Left lobe of liver (tissue), 2 donors: Measurements from ENCODE around the gene KLK6. TPM values are rescaled to one million over a fixed set of nuclear protein-coding genes. Genes with fewer than 3 reads are reported as not detected.

Experiments
- ATAC-seq: fragments of 200-7000 bp; cut with Tn5 transposase; one replicate; pipeline ENCODE4 v1.9.1; 2020; ENCODE audit warnings: mild to moderate bottlenecking, moderate library complexity
- DNase-seq: peaks from one replicate; pipeline ENCODE4 v3.0.0-alpha.2; 2020; ENCODE audit warnings: low spot score
- total RNA-seq: library from RNA; stranded (reverse); gene quantifications from one replicate; pipeline ENCODE4 v1.2.1, GENCODE V29; 2021
- donor health status: DM: no; HTN: no; CAD: no; lungs with moderate emphysema.
- donor health status: DM: no; HTN: yes; CAD: no.

KLK6 gene
- total RNA-seq = not detected

DNA sequence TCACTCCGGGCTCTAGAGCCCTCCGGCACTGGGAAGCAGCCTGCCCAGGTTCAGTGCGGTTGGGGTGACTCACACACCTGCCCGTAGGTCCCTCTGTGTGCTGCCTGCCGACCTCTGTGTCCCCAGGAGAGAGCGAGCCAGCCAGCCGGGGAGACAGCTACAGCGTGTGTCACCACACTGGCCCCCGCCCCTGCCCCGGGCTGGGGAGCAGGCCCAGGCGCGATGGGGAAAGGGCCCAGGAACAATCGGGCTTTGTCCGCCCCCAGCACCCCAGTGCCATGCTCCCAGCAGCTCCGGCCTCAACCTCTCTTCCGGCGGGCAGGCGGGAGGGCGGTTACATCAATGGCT lies at the start of gene KLK6:
TSS of gene KLK6 (minus strand) at position 179 of the 348 bp plus-strand sequence. CDS start 1,487 bp downstream, outside the sequence.
- DNase-seq (no peak), ATAC-seq (no peak)

DNA sequence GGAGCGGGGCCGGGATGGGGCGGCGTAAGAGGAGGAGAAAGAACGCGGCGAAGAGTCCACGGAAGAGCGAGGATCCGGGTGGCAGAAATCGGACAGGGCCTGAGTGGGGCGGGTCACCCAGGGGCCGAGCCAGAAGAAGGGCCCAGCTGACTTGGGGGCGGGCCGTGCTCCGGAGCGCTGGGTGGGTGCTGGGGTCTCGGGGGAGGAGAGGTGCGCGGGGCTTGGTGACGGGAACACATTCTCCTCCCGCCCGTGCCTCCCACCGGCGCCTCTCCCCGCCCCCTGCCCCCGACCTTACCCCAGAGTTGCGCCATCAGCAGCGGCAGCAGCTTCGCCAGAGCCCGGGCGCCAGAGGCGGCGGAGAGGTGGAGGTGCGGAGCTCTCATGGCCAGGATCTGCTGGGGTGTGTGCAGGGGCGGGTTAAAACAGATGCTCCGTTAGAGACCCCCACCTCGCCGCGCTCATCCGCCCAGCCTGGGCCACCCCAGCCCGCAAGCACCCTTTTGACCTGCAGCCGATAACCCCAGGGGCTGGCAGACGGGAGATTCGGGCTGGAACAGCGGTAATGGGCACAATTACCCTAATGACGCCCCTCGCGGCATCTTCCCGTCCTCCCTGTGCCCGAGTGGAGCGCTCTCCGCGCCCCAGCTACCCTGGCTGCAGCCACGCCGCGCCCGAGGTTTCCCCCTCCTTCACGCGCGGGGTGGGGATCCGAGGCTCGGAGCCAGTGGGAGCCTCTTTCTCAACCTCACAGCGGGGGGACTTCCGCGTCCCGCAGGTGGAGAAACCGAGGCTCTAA lies 49.6 kb upstream of the KLK6 start:
- ATAC-seq = peak; percentile 37

DNA sequence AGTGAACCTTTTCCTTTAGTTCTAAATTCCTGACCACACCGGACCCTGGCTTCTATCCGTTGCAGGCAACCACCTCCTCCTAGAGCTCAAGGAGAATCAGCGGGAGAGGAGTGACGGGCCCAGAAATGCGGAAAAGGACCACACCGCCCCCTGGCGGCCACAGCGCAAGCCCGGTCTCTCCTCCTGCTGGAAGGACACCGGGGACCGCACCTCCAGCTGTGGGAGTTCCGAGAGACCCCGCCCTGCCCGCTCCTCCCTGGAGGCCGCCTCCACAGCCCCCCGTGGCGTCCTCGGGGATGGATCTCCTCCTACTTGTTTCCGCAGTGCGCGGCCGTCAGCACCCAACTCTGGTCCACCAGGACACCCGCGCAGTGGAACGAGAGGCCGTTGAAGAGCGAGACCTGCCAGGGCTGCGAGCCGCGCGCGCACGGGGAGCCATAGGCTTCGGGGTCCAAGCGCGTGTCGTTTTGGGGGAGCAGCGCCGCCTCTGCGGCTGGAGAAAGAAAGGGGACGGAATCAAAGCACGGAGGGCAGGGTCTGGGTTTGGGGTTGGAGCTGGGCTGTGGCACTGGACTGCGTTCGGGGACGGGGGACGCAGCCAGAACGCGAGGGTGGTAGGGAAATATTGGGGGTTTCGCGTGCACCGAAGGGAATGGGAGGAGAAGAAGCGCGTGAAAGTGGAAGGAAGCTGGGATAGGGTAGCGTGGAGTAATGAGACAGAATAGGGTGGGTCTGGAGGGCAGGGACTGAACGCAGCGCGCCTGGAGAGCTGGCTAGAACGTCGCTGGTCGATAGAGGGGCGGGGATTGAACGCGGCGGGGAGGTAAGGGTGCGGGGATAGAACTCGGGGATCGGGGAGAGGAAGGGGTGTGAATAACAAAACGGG lies 47.6 kb upstream of the KLK6 start:
- ATAC-seq (peak; percentile 69), DNase-seq (peak; percentile 55)

More for the DNA sequence above, 49.6 kb upstream of the KLK6 start:
- DNase-seq = no peak

DNA sequence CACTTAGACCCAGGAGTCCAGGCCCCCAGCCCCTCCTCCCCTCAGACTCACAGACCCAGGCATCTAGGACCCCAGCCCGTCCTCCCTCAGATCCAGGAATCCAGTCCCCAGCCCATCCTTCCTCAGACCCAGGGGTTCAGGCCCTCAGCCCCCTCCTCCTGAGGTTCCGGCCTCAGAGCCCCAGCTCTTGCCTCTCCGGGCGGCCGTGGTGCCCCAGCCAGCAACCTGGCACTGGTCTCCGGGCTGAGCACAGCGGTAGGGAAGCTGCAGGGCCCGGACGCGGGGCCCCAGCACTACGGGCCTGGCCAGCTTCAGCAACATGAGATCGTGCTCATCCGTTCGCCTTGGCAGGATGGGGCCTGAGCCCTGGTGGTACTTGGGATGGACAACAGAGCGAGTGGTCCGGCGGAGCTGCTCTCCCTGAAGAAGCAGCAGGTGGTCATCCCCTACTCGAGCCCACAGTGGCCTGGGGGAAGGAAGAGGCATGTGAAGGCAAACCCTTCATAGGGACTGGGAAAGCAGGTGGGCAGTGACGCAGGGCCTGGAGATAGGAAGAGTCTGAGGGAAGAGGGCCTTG lies 46.4 kb upstream of the KLK6 start:
- ATAC-seq = no peak
- DNase-seq = no peak

DNA sequence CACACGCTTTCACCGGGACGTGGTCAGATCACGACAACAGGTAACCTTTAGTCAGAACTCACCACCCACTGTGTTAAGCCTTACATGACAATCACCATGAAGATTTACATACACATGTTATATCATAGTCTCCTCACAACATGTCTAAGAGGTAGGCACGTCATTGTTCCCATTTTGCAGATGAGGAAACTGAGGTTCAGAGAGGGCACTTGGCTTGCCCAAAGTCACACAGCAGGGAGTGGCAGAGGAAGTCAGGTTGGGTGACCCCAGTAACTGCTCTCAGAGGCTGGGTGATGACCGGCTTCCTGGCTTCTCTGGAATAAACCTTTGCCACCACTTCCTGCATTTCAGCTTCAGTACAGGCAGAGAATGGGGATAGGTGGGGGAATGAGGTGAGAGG lies 44.9 kb upstream of the KLK6 start:
- ATAC-seq = no peak

DNA sequence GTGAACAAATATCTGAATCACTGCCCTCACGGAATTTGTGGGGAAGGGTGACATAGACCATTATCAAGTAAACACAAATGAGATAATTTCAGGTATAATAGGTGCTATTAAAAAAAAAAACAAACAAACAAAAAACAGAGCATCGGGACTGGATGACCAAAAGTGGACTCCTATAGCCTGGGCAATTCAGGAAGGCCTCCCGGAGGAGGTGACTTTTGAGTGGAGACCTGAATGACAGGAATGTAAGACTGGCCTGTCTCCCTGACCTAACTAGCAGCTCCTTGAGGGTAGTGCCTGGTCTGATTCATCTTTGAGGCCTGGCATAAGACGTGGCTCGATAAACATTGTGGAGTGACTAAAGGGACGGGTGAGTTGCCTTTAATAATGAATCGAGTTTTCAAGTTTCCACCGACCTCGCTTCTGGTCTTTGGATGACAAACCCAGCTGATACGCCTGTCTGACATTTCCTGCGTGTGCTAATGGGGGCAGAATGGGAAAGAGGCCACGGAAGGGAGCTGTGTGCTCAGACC lies 43.3 kb upstream of the KLK6 start:
- no peak for ATAC-seq
- no peak for DNase-seq

More for the DNA sequence above, 44.9 kb upstream of the KLK6 start:
- no peak for DNase-seq

DNA sequence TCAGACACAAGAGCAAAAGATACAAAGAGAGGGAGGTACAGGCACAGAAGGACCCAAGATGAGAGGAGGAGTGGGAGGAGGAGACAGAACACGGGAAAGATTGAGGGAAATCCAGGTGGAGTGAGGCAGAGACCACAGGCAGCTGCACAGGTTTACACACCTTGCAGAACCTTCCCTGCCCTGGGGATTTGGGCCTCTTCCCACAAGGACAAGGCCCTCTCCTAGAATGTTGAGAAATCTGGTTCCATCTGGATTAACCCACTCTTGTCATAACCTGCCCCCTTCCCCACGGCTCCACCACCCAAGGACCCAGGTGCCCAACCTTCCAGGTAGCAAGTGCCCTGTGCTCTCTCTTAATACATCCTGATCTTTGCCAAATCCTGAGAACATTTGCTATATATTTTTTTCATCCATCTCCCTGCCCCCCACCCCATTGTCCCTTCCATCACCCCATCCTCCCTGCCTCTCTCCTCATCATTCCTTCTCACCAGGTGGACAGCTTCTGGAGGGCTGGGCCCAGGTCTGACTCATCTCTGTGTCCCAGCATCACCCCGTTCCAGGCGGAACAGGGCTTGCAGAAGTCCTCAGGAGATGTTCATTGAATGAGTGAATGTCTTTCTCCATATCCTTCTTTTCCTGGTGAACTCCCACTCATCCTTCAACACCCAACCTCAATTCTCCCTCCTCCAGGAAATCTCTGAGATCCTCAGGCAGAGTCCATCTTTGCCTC lies 40.8 kb upstream of the KLK6 start:
- ATAC-seq (no peak), DNase-seq (no peak)

DNA sequence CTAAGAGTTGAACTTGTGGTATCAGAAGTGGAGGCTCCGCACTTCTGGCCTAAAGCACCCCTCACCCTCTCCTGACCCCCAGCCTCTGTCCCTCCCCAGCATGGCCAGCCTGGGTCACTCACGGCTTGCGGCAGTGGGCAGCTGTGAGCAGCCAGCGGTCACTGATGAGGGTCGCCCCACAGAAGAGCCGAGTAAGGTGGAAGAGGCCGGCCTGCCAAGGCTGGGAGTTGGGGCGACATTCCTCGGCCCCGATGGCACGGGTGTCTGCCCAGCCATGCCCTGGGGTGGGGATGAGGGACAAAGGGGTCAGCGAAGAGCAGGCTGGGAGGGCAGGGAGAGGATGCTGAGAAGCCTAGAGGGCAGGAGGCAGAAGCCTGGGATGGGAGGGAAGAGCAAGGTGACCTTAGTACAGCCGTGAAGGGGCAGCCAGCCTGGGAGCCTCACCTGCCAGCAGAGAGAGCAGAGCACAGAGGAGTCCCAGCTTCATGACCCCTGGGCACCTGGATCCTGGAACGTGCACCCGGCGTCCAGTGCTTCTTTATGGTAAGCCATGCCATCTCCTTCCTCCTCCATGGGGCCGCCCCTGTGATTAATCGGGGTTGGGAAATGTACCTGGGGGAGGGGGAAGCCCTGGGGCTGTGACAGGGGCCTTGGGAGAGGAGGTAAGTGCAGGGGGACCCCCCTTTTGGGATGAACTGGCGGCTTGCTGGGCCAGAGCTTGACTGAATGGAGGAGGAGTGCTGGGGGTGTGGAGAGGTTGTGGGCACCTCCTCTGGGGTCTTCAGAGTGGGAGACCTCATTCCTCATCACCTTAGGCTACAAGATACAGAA lies 39.9 kb upstream of the KLK6 start:
- ATAC-seq (no peak), DNase-seq (no peak)

DNA sequence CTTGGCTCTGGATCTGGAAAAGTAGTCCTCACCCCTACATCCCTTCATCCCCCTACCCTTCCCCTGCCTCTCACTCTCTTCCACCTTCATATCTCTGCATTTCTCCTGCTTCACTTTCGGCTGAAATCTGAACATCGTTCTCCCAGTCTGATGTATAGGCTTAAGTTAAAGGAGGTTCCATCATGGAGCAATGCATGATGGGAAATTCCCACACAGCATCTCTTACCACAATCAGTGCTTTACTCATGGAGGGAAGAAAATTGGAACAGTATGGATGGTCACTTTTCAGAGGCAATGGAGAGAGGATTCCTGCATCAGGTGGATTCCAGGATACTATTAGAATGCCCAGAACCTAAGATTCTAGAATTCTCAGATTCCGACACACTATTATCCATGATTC lies 38.1 kb upstream of the KLK6 start:
- ATAC-seq (no peak), DNase-seq (no peak)

DNA sequence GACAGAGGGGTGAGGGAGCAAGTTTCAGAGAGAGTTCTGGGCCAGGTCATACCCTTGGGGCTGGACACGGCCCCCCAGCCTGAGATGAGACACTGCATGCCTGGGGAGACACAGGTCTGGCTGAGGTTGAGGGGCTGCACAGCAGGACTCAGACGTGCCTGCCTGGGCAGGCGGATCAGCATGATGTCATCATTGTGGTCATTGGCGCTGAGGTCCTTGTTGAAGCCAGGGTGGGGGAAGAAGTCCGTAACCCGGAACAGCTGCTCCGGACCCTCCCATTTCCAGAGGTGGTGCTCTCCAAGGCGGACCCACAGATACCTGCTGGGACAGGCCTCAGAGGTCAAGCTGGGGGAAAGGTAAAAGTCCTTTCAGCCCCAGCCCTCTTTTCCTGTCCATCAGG lies 37.0 kb upstream of the KLK6 start:
- no peak for DNase-seq
- ATAC-seq = no peak

DNA sequence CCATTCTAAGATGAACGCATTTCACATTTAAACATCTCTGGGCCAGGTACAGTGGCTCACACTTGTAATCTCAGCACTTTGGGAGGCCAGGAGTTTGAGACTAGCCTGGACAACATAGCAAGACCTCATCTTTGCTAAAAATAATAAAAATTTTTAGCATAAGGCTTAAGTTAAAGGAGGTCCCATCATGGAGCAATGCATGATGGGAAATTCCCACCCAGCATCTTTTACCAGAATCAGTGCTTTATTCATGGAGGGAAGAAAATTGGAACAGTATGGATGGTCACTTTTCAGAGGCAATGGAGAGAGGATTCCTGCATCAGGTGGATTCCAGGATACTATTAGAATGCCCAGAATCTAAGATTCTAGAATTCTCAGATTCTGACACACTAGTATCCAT lies 35.9 kb upstream of the KLK6 start:
- ATAC-seq (no peak), DNase-seq (no peak)

DNA sequence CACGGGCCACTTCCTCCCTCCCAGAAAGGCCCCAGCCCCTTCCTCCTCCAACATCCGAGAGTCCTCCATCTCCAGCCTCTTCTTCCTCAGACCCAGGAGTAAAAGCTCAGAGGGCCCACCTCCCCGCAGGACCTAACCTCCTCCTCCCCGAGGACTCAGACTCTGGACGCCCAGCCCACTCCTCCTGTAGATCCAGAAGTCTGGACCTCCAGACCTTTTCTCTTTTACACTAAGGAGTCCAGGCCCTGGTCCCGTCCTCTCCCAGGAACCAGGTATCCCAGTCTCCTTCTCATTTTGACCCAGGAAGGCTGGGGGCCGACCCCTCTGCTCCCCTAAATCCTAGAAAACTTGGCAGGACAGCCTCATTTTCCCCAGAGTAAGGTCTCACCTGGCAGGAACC lies 33.9 kb upstream of the KLK6 start:
- DNase-seq (no peak), ATAC-seq (no peak)

DNA sequence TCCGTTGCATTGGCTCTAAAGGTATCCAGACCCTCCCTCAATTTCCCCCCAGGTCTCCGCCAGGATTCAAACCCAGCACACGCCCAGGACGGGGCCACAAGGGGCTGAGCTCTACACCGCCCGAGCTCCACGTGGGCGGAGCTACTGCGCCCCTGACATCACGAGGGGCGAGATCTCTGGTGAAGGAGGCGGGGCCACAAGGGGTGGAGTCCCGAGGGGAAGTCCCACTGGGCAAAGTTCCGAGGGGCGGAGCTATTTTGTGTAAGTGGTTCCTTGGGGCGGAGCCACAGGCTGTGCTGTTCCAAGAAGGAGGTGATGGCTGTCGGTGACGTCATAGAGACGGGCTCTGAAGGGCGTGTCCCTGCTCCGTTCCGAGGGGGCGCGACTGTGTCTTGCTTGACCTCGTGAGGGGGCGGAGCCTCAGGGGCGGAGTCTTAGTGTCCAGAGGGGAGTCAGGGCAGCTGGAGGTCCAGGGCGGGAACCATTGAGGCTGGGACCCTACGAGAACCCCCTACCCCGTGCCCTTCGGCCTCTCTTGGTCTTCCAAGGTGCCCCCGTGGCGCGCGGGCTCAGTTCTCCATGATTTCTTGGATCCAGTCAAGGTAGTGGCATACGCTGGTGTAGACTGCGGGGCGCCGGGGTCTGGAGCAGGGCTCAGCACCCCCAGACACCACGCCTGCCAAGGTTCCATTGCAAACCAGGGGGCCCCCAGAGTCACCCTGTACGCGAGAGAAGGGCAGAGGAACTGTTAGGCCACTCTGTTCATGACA lies 33.3 kb upstream of the KLK6 start:
- ATAC-seq = no peak

DNA sequence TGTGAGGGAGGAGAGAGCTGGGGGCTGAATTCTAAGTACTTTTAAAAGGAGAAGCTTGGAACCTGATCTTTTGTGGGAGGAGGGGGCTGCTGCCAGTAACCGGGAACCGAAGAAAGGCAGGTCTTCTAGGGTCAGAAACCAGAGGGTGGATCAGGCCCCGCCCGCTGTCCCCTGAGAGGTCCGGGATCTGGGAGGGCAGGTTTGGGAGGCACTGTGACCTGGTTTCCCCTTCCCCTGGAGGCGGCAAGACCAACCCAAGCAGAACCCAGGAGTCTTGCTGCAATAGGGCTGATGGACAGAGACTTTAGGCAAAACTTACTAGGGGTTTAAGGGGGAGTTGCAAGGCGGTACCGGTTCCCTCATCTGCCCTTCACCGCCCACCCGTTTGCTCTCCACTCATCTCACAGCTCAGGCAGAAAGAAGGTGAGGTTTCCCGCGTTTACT lies 32.7 kb upstream of the KLK6 start:
- DNase-seq (no peak), ATAC-seq (no peak)

More for the DNA sequence above, 33.3 kb upstream of the KLK6 start:
- no peak for DNase-seq

DNA sequence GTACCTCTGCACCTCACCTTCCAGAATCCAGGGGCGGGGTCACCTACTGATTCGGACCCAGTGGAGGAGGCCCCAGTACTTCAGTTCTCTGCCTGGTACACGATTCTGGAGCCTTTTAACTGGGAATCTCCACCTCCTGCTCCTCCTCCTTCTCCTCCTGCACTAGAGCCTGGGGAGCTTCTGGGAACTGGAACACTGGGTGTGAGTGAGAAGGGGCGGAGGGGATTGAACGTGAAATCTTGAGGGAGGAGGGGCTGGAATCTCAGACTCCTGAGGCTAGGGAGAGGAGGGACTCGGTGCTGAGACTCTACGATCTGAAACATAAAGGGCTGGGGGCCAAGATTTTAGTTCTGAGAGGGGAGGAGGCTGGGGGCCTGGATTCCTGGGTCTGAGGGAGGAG lies 32.1 kb upstream of the KLK6 start, which contains the start of gene KLK8:
TSS of gene KLK8 (minus strand) at position 90 of the 400 bp plus-strand sequence. CDS start 437 bp downstream, outside the sequence.
- ATAC-seq = no peak
- no peak for DNase-seq

DNA sequence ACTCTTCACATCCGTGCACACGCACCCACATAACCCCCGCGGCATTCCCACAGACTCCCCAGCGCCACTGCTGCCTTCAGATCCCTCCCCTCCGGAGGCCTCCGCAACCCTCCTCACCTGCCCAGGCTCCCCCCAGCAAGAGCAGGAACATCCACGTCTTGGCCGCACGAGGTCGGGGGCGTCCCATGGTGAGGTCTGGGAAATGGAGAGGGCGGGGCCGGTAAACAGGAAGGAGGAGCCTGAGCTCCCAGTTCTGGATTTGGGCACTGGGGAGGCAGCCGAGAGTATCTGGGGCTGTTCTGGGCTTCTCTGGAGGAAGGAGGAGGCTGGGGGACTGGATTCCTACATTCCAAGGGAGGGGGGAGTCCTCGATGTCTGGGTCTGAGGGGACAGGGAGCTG lies 31.6 kb upstream of the KLK6 start:
- ATAC-seq (no peak), DNase-seq (no peak)

DNA sequence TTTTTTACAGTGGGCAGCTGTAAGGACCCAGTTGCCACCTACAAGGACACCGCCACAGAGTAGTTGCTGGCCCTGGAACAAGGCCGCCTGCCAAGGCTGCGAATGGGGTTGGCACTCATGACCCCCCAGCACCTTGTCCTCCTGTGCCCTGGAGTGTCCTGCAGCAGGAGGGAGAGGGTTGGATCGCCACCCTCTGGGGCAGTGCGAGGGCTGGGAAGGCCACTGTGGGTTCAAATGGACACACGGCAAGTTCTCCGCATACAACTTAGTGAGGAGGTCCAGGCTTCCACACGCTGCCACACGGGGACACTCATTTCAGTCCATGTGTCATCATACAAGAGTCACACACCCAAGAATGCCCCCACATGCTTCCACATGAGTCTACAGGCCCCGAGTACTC lies 31.0 kb upstream of the KLK6 start:
- ATAC-seq = no peak
- DNase-seq = no peak

DNA sequence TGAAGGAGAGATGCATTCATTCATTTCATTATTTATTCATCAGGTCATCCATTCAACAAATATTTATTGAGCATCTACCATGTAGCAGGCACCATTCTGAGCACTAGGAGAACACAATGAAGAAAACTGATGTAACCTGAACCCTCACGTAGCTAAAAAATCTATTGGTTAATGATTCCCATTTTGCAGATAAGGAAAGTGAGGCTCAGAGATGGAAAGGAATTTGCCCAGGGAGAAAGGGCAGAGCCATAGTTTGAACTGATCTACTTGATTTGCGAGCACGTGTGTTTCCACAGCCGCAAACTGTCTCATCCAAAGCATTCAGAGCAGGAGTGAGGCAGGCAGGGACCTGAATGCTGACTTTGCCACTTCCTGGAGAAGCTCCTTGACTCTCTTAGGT lies 29.3 kb upstream of the KLK6 start:
- DNase-seq = no peak

DNA sequence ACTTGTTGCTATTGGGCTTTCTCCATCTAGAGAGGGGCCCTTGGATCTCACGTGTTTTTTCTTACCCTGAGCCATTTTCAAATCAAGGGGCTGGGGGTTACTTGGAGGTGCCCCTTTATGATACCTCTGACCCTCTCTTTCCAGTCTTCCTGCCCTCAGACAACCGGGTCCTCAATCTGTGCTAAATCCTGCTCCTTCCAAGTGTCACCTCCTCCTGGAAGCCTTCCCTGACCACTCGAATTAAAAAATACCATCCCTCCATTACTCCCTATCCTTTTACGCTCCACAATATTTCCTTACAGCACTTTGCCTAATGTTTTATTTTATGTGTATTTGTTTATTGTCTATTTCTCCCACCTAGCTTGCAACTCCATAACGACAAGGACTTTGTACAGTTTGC lies 28.7 kb upstream of the KLK6 start:
- ATAC-seq = no peak

More for the DNA sequence above, 29.3 kb upstream of the KLK6 start:
- ATAC-seq = no peak

More for the DNA sequence above, 28.7 kb upstream of the KLK6 start:
- DNase-seq = no peak
